ENCODE measurements around the gene ATP6V1F.

ATP6V1F gene

DNA sequence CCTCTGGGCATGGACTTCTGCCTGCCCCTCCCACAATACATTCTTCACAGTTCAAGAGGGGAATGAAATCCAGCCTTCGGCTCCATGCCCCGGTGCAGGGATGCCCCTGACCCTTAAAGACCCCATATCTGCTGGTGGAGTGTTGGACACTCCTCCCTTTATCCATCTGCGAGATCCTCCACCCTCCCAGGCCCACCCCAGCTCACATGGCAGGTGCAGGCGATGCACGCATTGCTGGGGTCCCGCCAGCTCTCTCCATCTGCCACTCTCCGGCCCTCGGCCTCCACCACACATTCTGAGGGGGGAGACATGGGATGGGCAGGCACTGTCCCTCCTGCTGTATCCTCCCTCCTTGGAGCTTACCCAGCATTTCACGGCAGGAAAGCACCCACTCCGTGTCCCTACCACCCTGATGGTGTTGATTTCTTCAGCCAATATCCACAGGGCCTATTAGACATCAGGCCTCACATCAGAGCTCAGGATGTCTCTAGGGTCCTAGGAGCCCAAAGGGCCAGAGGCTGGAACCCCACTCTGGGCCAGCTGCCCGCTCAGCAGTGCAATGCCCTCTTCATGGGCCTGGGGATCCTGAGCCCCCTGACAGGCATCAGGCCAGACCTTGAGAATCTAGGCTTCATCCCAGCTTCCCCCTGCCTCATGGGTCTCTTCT, 18.3 kb downstream of the ATP6V1F start:
- CTCF ChIA-PET, result interaction anchor here (0.6 to 2.4 kb wide), 7 partner anchors 18 to 454 kb away, joined by 3 to 8 read pairs (median 4); partner anchors contain the start of gene ATP6V1F
- no peak for DNase-seq (ENCODE audit: extremely low spot score)
- POLR2A ChIA-PET, result interaction anchor here (4.3 kb wide), 1 partner anchor 19 kb away, joined by 20 read pairs; the partner anchor contains the start of gene ATP6V1F
- no peak for TF ChIP-seq L3MBTL2 (conservative IDR thresholded peaks at IDR 0.05)
- TF ChIP-seq LEF1 (IDR thresholded peaks at IDR 0.05; ENCODE audit: borderline replicate concordance), result no peak

DNA sequence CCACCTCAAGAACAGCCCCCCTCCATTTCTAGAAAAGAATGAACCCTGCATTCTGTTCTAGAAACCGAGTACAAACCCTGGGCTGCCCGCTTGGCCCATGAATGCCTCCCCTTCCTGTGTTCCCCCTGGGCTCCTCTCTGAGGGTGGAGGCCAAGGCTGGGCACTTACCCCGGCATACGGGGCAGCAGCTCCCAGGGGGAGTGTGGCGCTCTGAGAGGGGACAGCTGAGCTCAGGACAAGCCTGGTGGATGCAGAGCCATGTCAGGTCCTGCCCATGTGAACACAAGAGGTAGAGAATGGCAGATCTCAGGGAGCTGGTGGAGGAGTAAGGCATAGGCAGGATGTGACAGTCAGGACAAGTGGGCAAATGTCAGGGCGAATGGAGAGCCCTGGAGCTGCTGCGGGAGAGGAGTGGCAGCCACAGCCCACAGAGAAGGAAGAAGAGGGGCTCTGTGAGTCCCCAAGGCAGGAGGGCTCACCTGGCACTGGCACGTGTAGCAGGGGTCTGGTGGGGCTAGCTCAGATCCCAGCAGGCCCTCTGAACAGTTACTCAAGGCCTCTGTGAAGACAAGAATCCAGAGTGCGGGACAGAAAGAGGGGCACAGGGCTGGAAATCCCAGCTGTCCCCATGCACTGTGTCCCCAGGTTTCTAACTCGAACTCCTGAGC, 18.9 kb downstream of the ATP6V1F start:
- POLR2A ChIA-PET, result interaction anchor here (1.4 to 4.3 kb wide), 2 partner anchors 19 kb away, joined by 4 to 20 read pairs; partner anchors contain the start of gene ATP6V1F

DNA sequence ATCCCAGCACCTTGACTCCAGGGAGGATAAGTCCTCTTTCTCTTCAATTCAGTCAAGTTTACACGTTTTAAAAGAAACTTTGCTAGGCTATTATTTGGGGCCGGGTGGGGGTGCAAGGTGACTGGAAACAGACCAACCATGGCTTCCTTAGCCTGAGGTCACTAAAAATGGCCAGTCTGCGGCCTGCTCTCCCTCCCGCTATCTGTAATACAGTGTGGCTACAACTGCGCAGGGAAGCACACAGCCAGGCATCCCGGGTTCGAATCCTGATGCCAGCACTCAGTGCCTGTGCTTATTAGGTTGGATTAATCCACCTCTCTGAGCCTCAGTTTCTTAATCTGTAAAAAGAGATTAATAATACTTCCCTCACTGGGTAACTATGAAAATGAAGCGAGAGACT, 19.5 kb downstream of the ATP6V1F start:
- ChIA-PET POLR2A (interaction anchor here (1.4 kb wide), 1 partner anchor 20 kb away, joined by 4 read pairs; the partner anchor contains the start of gene ATP6V1F), CTCF (interaction anchor here (0.8 kb wide), 1 partner anchor 15 kb away, joined by 3 read pairs; no protein-coding TSS in a partner anchor)
- DNase-seq (ENCODE audit: extremely low spot score), result no peak
- TF ChIP-seq ARNT (IDR thresholded peaks at IDR 0.05), result no peak
- no peak for TF ChIP-seq CTBP1 (IDR thresholded peaks at IDR 0.05; ENCODE audit: borderline replicate concordance)
- no peak for TF ChIP-seq FOXA1 (IDR thresholded peaks at IDR 0.05)
- TF ChIP-seq SUZ12 (IDR thresholded peaks at IDR 0.05), result no peak
- no peak for TF ChIP-seq LEF1 (IDR thresholded peaks at IDR 0.05; ENCODE audit: borderline replicate concordance)
- TF ChIP-seq TARDBP (IDR thresholded peaks at IDR 0.05), result no peak
- no peak for TF ChIP-seq BHLHE40 (IDR thresholded peaks at IDR 0.05; ENCODE audit: borderline replicate concordance)
- no peak for TF ChIP-seq NFRKB (IDR thresholded peaks at IDR 0.05)
- TF ChIP-seq ELF4 (IDR thresholded peaks at IDR 0.05), result no peak
- TF ChIP-seq ZNF384 (IDR thresholded peaks at IDR 0.05), result no peak
- TF ChIP-seq FOXK2 (IDR thresholded peaks at IDR 0.05), result no peak
- TF ChIP-seq FOXM1 (IDR thresholded peaks at IDR 0.05; ENCODE audit: borderline replicate concordance), result no peak

More for the DNA sequence above, 18.9 kb downstream of the ATP6V1F start:
- TF ChIP-seq CTBP1 (IDR thresholded peaks at IDR 0.05; ENCODE audit: borderline replicate concordance) (no peak), SUZ12 (IDR thresholded peaks at IDR 0.05) (no peak), NFRKB (IDR thresholded peaks at IDR 0.05) (no peak), SP1 (IDR thresholded peaks at IDR 0.05) (no peak), ZNF384 (IDR thresholded peaks at IDR 0.05) (no peak), BHLHE40 (IDR thresholded peaks at IDR 0.05; ENCODE audit: borderline replicate concordance) (no peak), FOXA1 (IDR thresholded peaks at IDR 0.05) (no peak), L3MBTL2 (conservative IDR thresholded peaks at IDR 0.05) (no peak), FOXM1 (IDR thresholded peaks at IDR 0.05; ENCODE audit: borderline replicate concordance) (no peak), TARDBP (IDR thresholded peaks at IDR 0.05) (no peak)
- DNase-seq (ENCODE audit: extremely low spot score), result no peak
- CTCF ChIA-PET, result interaction anchor here (0.6 to 2.0 kb wide), 6 partner anchors 14 to 261 kb away, joined by 3 to 7 read pairs (median 4); partner anchors contain the start of gene ATP6V1F

DNA sequence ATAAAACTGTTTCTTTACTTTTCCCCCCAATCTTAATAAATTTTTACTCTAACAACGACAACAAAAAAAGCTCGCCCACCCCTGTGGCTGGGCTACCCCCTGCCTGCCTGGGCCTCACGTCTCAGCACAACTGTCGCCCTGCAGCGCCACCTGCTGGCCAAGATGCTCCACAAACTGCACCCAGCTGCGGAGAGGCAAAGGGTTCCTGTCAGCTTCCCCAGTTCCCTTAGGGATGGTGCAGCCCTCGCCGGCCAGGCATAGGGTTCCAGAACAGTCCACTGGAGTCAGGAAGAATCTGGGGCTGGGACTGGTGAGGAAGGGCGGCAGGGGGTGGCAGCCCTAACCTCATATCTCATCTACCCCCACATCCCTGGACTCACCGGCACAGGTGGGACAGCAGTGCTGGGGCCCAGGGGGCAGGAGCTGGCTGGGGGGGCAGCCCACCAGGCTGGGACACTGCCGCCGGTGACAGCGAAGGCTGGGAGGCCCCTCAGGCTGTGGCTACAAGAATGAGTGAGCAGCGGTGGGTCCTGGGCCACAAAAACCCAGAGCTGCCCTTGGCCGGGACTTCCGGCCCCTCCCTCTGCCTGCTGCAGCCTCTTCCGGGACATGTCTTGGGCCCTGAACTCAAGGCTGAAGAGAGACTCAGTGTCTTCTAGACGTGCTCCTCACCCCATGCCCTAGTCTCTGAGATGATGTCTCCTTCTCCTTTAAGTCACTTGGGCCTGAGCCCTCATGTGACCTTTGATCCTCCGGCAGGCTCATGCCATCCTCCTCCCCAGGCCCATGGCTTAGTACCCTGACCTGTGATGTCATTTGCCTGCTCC, 21.2 kb downstream of the ATP6V1F start:
- ChIA-PET POLR2A (no interaction called here), CTCF (interaction anchor here (0.6 to 1.9 kb wide), 12 partner anchors 9 to 1599 kb away, joined by 3 to 13 read pairs (median 5); partner anchors contain the start of gene ATP6V1F)
- peak; percentile 92 for DNase-seq (ENCODE audit: extremely low spot score)

DNA sequence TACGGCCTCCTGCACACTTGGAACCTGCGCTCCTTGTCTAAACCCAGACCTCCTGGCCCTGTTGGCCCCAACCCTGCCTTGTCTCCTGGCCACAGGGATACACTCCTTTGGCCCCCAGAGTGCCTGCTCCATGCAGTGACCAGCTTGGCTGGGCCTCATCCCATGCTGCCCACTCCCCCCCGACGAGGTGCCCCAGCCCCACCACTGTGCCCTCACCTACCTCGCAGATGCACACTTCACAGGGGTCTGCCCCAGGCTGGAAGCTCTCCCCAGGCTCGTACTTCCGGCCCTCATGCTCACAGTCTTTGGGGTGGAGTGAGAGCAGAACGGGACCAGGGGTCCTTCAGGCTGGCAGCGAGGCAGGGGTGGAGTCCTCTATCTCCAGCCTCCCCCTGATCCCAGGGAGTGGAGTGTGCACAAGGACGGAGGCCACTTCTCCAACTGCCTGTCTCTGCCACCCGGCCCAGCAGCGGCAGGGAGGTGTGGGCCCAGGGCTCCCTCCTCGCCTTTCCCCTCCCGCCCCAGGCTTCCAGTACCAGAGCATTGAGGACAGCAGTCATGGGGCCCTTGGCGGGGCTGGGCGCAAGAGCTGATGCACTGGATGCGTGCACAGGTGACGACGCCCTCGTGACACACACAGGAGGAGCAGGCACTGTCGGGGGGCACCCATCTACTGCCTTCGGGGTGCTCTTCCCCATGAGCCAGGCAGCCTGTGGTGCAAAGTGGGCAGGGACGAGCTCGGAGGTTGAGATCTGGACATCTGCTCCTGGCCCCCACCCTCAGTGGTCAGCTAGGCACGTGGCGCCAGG, 22.1 kb downstream of the ATP6V1F start:
- DNase-seq (ENCODE audit: extremely low spot score), result no peak
- ChIA-PET CTCF (interaction anchor here (0.5 to 1.6 kb wide), 7 partner anchors 17 to 410 kb away, joined by 3 to 11 read pairs (median 5); no protein-coding TSS in a partner anchor), POLR2A (no interaction called here)
- no peak for TF ChIP-seq NFRKB (IDR thresholded peaks at IDR 0.05)
- no peak for TF ChIP-seq FOXK2 (IDR thresholded peaks at IDR 0.05)
- TF ChIP-seq SP1 (IDR thresholded peaks at IDR 0.05), result no peak
- TF ChIP-seq L3MBTL2 (conservative IDR thresholded peaks at IDR 0.05), result no peak
- no peak for TF ChIP-seq TARDBP (IDR thresholded peaks at IDR 0.05)
- TF ChIP-seq ELF4 (IDR thresholded peaks at IDR 0.05), result no peak
- TF ChIP-seq BHLHE40 (IDR thresholded peaks at IDR 0.05; ENCODE audit: borderline replicate concordance), result no peak
- TF ChIP-seq ARNT (IDR thresholded peaks at IDR 0.05), result no peak
- TF ChIP-seq, protein P1, sequence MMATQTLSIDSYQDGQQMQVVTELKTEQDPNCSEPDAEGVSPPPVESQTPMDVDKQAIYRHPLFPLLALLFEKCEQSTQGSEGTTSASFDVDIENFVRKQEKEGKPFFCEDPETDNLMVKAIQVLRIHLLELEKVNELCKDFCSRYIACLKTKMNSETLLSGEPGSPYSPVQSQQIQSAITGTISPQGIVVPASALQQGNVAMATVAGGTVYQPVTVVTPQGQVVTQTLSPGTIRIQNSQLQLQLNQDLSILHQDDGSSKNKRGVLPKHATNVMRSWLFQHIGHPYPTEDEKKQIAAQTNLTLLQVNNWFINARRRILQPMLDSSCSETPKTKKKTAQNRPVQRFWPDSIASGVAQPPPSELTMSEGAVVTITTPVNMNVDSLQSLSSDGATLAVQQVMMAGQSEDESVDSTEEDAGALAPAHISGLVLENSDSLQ (IDR thresholded peaks at IDR 0.05), result no peak
- no peak for TF ChIP-seq LEF1 (IDR thresholded peaks at IDR 0.05; ENCODE audit: borderline replicate concordance)
- TF ChIP-seq FOXA1 (IDR thresholded peaks at IDR 0.05), result no peak
- TF ChIP-seq SUZ12 (IDR thresholded peaks at IDR 0.05), result no peak

More for the DNA sequence above, 21.2 kb downstream of the ATP6V1F start:
- no peak for TF ChIP-seq L3MBTL2 (conservative IDR thresholded peaks at IDR 0.05)

DNA sequence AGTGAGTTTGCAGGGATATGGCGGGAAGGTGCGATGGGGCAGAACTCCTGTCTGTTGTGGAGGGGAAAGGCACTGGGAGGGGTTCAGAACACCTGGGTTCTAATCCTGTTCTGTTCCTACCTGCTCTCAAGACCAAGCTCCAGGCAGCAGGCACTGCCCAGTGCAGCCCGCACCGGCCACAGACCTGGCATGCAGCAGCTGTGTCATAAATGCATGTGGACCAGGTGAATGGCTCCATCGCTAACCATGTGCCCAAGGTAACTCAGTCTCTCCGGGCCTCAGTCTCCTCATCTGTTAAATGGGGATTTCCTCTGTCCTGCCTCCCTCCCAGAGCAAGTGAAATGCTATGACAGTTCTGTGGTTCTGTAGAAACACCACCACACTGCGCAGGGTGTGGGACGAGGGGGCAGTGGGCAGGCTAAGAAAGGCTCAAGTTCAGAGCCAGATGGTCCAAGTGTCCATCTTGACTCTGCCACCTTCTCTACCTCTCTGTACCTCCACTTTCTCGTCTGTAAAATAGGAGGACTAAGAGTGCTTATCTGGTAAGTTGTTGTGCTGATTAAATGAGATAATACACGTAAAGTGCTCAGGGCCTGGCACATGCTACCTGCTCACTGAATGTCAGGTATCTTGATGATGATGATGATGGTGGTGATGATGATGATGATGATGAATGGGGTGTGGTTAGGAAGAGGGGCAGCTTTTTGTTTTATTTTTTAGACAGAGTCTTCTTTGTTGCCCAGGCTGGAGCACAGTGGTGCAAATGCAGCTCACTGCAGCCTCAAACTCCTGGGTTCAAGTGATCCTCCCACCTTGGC, 22.9 kb downstream of the ATP6V1F start:
- ChIA-PET CTCF (interaction anchor here (0.6 to 1.1 kb wide), 2 partner anchors 22 to 411 kb away, joined by 3 to 5 read pairs; no protein-coding TSS in a partner anchor), POLR2A (no interaction called here)
- TF ChIP-seq LEF1 (IDR thresholded peaks at IDR 0.05; ENCODE audit: borderline replicate concordance), result no peak
- no peak for DNase-seq (ENCODE audit: extremely low spot score)
